ENCODE measurements around the gene BHLHA15. TPM values are rescaled to one million over a fixed set of nuclear protein-coding genes. Genes with fewer than 3 reads are reported as not detected.

Gene BHLHA15
- 0.27 and 3.1 TPM in 2 replicates for total RNA-seq

GRCh38 chr7:98211221-98211675, at the start of gene BHLHA15:
TSS of gene BHLHA15 (plus strand) at chr7:98211439. CDS start at chr7:98212310, 871 bp downstream.

GRCh38 chr7:98251601-98252424, 40.6 kb downstream of the BHLHA15 start, which contains the start of gene TECPR1:
TSS of gene TECPR1 (minus strand) at chr7:98252232. CDS start at chr7:98246146, 6,086 bp downstream.

Other genes with a start within 250 kb of the BHLHA15 start
- not detected in 2 replicates for gene OCM2, start 221.2 kb upstream of the BHLHA15 start, total RNA-seq
- gene LMTK2, start 104.6 kb upstream of the BHLHA15 start, total RNA-seq, result 5.5 and 7.5 TPM in 2 replicates
- 83.2 and 89.8 TPM in 2 replicates for gene TECPR1, start 40.8 kb downstream of the BHLHA15 start, total RNA-seq
- gene BRI3, start 70.2 kb downstream of the BHLHA15 start, total RNA-seq, result 87.2 and 90.1 TPM in 2 replicates
- gene BAIAP2L1, start 189.7 kb downstream of the BHLHA15 start, total RNA-seq, result 2.4 and 4.1 TPM in 2 replicates

All from mammary microvascular endothelial cell (primary cell).